K562 (cell line): Measurements from ENCODE around the gene SRC. TPM values are rescaled to one million over a fixed set of nuclear protein-coding genes. Genes with fewer than 3 reads are reported as not detected.

Source experiments
- ATAC-seq: fragments of 200-7000 bp; cut with Tn5 transposase; 3 replicates; pipeline ENCODE4 v1.9.1; 2020; ENCODE audit warnings: moderate library complexity
- BruUV-seq: library from RNA; stranded (reverse); fragments of 400-500 nt; replicated peaks from 2 replicates; lab custom pipeline; 2021; lab: Mats Ljungman, UMichigan
- CTCF ChIA-PET: fragments of 300-600 bp; formaldehyde crosslinking; extraction: SDS; loops from one replicate; lab custom pipeline; 2021; ENCODE audit warnings: low intra/inter-chr PET ratio; lab: Yijun Ruan, JAX
- POLR2A ChIA-PET: fragments of 300-600, 350-650 bp; sonication (Branson Sonifier 250); formaldehyde crosslinking; extraction: SDS; loops from one replicate; lab custom pipeline; 2021; ENCODE audit warnings: antibody characterized with exemption, inconsistent platforms; lab: Yijun Ruan, JAX
- DNase-seq, 4 experiments: peaks; one replicate each; pipeline versions ENCODE4 v3.0.0 to v3.0.0-alpha.2; 2011 to 2018; ENCODE audit warnings: low spot score in 3 of 4, mixed read lengths in 3 of 4; ENCODE audit errors: extremely low read depth in 1 of 4
- FAIRE-seq: peaks from 2 replicates; lab custom pipeline; 2011; peaks lifted over from hg19 to GRCh38; lab: Jason Lieb, UNC
- H2AFZ ChIP-seq: 2 replicates; pipeline ENCODE4 v1.6.0; 2011; ENCODE audit warnings: low read depth, low read length, control low read depth, inconsistent platforms
- H3K27ac ChIP-seq: fragments of 200-600 bp; 3 replicates; pipeline ENCODE4 v1.8.0; 2011; ENCODE audit warnings: low read depth, mild to moderate bottlenecking, control low read depth, inconsistent platforms, low read length, moderate library complexity, mixed read lengths; ENCODE audit errors: extremely low read depth
- H3K27me3 ChIP-seq, 2 experiments: fragments of 300-600 bp in 1 of 2; 2 replicates in 1 of 2; 3 replicates in 1 of 2; pipeline versions ENCODE4 v1.6.0 to v1.8.0; 2011; ENCODE audit warnings: inconsistent platforms in 2 of 2, low read length in 2 of 2, mild to moderate bottlenecking in 1 of 2, mixed read lengths in 1 of 2, moderate library complexity in 1 of 2; ENCODE audit not compliant: control insufficient read depth in 2 of 2, insufficient read depth in 2 of 2
- H3K36me3 ChIP-seq: fragments of 300-600 bp; 3 replicates; pipeline ENCODE4 v1.8.0; 2011; ENCODE audit warnings: mild to moderate bottlenecking, low read length, inconsistent platforms; ENCODE audit not compliant: control insufficient read depth, insufficient read depth
- H3K4me1 ChIP-seq, 2 experiments: fragments of 200-600 bp in 1 of 2; replicated peaks in 1 of 2; 2 replicates in 1 of 2; 3 replicates in 1 of 2; pipeline versions ENCODE4 v1.5.1 to v1.8.0; 2011; ENCODE audit warnings: inconsistent platforms in 2 of 2, low read length in 2 of 2, mild to moderate bottlenecking in 1 of 2, mixed read lengths in 1 of 2, moderate library complexity in 1 of 2; ENCODE audit not compliant: control insufficient read depth in 2 of 2, insufficient read depth in 2 of 2
- H3K4me2 ChIP-seq: 2 replicates; pipeline ENCODE4 v1.6.1; 2011; ENCODE audit warnings: low read length, control low read depth, inconsistent platforms, mixed read lengths; ENCODE audit not compliant: insufficient read depth
- H3K4me3 ChIP-seq: fragments of 200-600 bp; sonication (generic), shearing (Covaris generic); 2 replicates; pipeline ENCODE4 v1.5.1; 2016; ENCODE audit warnings: control low read depth, inconsistent platforms
- H3K79me2 ChIP-seq: fragments of 200-600 bp; 3 replicates; pipeline ENCODE4 v1.8.0; 2011; ENCODE audit warnings: low read length, inconsistent platforms; ENCODE audit not compliant: control insufficient read depth, insufficient read depth
- H3K9ac ChIP-seq, 2 experiments: 2 replicates each; pipeline versions ENCODE4 v1.6.0 to v1.6.1; 2011; ENCODE audit warnings: low read depth in 2 of 2, low read length in 2 of 2, control low read depth in 1 of 2, inconsistent platforms in 1 of 2, mild to moderate bottlenecking in 1 of 2, mixed read lengths in 1 of 2; ENCODE audit not compliant: insufficient read depth in 1 of 2
- H3K9me1 ChIP-seq: one replicate; pipeline ENCODE4 v1.6.0; 2011; ENCODE audit warnings: inconsistent platforms, mild to moderate bottlenecking, low read length, moderate library complexity; ENCODE audit not compliant: control insufficient read depth, insufficient read depth
- H3K9me3 ChIP-seq: replicated peaks from 2 replicates; pipeline ENCODE4 v1.5.1; 2011; ENCODE audit warnings: low read depth, low read length, inconsistent platforms; ENCODE audit not compliant: control insufficient read depth, insufficient read depth
- H4K20me1 ChIP-seq: replicated peaks from 2 replicates; pipeline ENCODE4 v1.6.1; 2011; ENCODE audit warnings: low read length, inconsistent platforms, mixed read lengths; ENCODE audit not compliant: control insufficient read depth, insufficient read depth
- EHMT2 ChIP-seq: fragments of 450-650 bp; IDR thresholded peaks from 2 replicates; pipeline ENCODE4 v1.6.1; 2018; ENCODE audit warnings: antibody characterized with exemption
- GTF2B ChIP-seq: IDR thresholded peaks from 2 replicates; pipeline ENCODE4 v1.6.1; 2011; ENCODE audit not compliant: insufficient read length; ENCODE audit errors: extremely low read depth
- KLF1 ChIP-seq: fragments of 450-650 bp; IDR thresholded peaks from 2 replicates; pipeline ENCODE4 v1.6.1; 2016; ENCODE audit warnings: missing genetic modification characterization, missing compliant biosample characterization
- PRPF4 ChIP-seq: fragments of 200-400 bp; formaldehyde crosslinking; IDR thresholded peaks from one replicate; pipeline ENCODE4 v1.6.1; 2017; ENCODE audit warnings: low read length, low read depth, mild to moderate bottlenecking; ENCODE audit not compliant: insufficient read depth, poor library complexity, severe bottlenecking
- RERE ChIP-seq: sonication (generic); formaldehyde crosslinking; IDR thresholded peaks from 2 replicates; pipeline ENCODE4 v1.8.0; 2023; ENCODE audit warnings: missing genetic modification reagents, mild to moderate bottlenecking, borderline replicate concordance
- SETDB1 ChIP-seq: IDR thresholded peaks from one replicate; pipeline ENCODE4 v1.6.1; 2012; ENCODE audit warnings: low read length, control low read depth, inconsistent platforms
- ZNF239 ChIP-seq: fragments of 250-450 bp; sonication (Bioruptor Pico); IDR thresholded peaks from 2 replicates; pipeline ENCODE4 v1.4.0; 2020; ENCODE audit warnings: mild to moderate bottlenecking
- WGBS: fragments of 100-300 bp; shearing (Covaris generic); methylation state at CpG from one replicate; pipeline ENCODE4 v1.1.6; 2016; ENCODE audit warnings: low coverage, mixed read lengths; ENCODE audit not compliant: insufficient coverage; ENCODE audit errors: missing lambda C conversion rate; 5-methylcytosine and 5-hydroxymethylcytosine counted together
- in situ Hi-C: fragments of 300-500 bp; cut with MboI; formaldehyde crosslinking; loops from 4 replicates; pipeline ENCODE4 v1.15.0; 2018; ENCODE audit warnings: inconsistent platforms, mixed read lengths
- intact Hi-C: fragments of 100-400 bp; cut with micrococcal nuclease; formaldehyde crosslinking; loops from 2 replicates; pipeline ENCODE4 v1.14.2; 2022
- polyA plus RNA-seq, 8 experiments: library from polyadenylated mRNA; depleted of rRNA in 4 of 8; stranded (reverse) in 5 of 8; unstranded in 3 of 8; fragments of >200 nt; fragmentation: Nextera tagmentation in 2 of 8; fragmentation: Illumina TruSeq in 1 of 8; extraction: Ambion mirVana in 2 of 8; extraction: Trizol in 1 of 8; gene quantifications; 2 replicates each; pipeline versions ENCODE4 v1.2.1 to v1.2.3, GENCODE V29; 2011 to 2014; ENCODE audit warnings: inconsistent platforms in 1 of 8, missing spikeins in 1 of 8
- total RNA-seq, 7 experiments: library from RNA; depleted of rRNA in 6 of 7; stranded (reverse); fragments of >200 nt in 6 of 7; fragmentation: Illumina TruSeq in 2 of 7; extraction: Trizol in 2 of 7; gene quantifications; 2 replicates each; pipeline versions ENCODE4 v1.2.1 to v1.2.3, GENCODE V29; 2011 to 2021; ENCODE audit warnings: low replicate concordance in 1 of 7

Gene SRC
- total and polyA plus RNA-seq, 9 of the 15 experiments (the other 6 are each of a cell fraction or from before 2014, with no cell fraction given), result 0.06 to 8.5 (median 3.1) TPM

- BruUV-seq, result no TSS peak
- no peak overlapping the region for H2AFZ ChIP-seq
- H3K4me1 ChIP-seq, result no peaks in the 10 kb centered on the region
- no peak for TF ChIP-seq ZNF239
- TF ChIP-seq RERE (CRISPR knock-in tag), result no peak
- TF ChIP-seq EHMT2, result 0 out of 2 replicates have a peak, but pooled peaks have one; percentile 9
- TF ChIP-seq SETDB1, result no peak
- TF ChIP-seq KLF1, result no peak
- TF ChIP-seq PRPF4, result no peak
- TF ChIP-seq GTF2B, result no peak
- no peak overlapping the region for H3K4me2 ChIP-seq
- peaks cover 4 to 56% of the 10 kb centered on the region in 2 experiments for H3K27me3 ChIP-seq
- H3K9me1 ChIP-seq, result no peaks in the 10 kb centered on the region
- no peaks in the 10 kb centered on the region; the same call in 1 of the 2 replicates for H4K20me1 ChIP-seq
- no peak overlapping the region for H3K27ac ChIP-seq
- intact Hi-C loops (no loop called here), in situ Hi-C loops (no loop called here)
- DNase-seq (no peak), FAIRE-seq (no peak), ATAC-seq (no peak)
- no peak overlapping the region for H3K4me3 ChIP-seq
- H3K9ac ChIP-seq, result no peak overlapping the region
- ChIA-PET CTCF (no interaction called here), POLR2A (interaction anchor here (0.6 kb wide), 1 partner anchor 130 kb away, joined by 4 read pairs; no protein-coding TSS in a partner anchor)
- H3K36me3 ChIP-seq, result no peaks in the 10 kb centered on the region
- H3K9me3 ChIP-seq, result no peaks in the 10 kb centered on the region
- H3K79me2 ChIP-seq, result no peaks in the 10 kb centered on the region
- WGBS, result 0% methylated on average over 1 of the region's 1 CpG
Measured at GRCh38 chr20:37442547-37442946, 96.6 kb downstream of the SRC start.
